Lung (tissue), 12 donors: ENCODE measurements around the gene CDX1. TPM values are rescaled to one million over a fixed set of nuclear protein-coding genes. Genes with fewer than 3 reads are reported as not detected.
A peak's percentile ranks its signal among the peaks of the same experiment; 100 is the strongest.

Experiments used
- ATAC-seq: fragments of 200-7000 bp; cut with Tn5 transposase; one replicate; pipeline ENCODE4 v1.9.1; 2020; ENCODE audit warnings: moderate number of reproducible peaks; ENCODE audit not compliant: insufficient read depth, low FRiP score
- DNase-seq, 3 donors: peaks; one replicate each; pipeline ENCODE4 v3.0.0-alpha.2; 2013 to 2017
- H3K27ac ChIP-seq, 2 donors: one replicate each; pipeline ENCODE4 v1.5.1; 2013; ENCODE audit warnings: mild to moderate bottlenecking in 2 of 2, moderate library complexity in 2 of 2, control low read depth in 1 of 2, inconsistent platforms in 1 of 2, low read depth in 1 of 2, low read length in 1 of 2
- H3K27me3 ChIP-seq, 3 donors: one replicate each; pipeline ENCODE4 v1.5.1; 2013; ENCODE audit warnings: low read length in 2 of 3; ENCODE audit not compliant: control insufficient read depth in 3 of 3, insufficient read depth in 3 of 3
- H3K36me3 ChIP-seq, 4 donors: one replicate each; pipeline ENCODE4 v1.5.1; 2013; ENCODE audit warnings: low read length in 4 of 4, mild to moderate bottlenecking in 1 of 4, moderate library complexity in 1 of 4; ENCODE audit not compliant: control insufficient read depth in 4 of 4, insufficient read depth in 4 of 4
- H3K4me1 ChIP-seq, 5 donors: one replicate each; pipeline ENCODE4 v1.5.1; 2013; ENCODE audit warnings: low read length in 5 of 5, mild to moderate bottlenecking in 2 of 5, moderate library complexity in 1 of 5; ENCODE audit not compliant: control insufficient read depth in 5 of 5, insufficient read depth in 5 of 5
- H3K4me3 ChIP-seq: one replicate; pipeline ENCODE4 v1.5.1; 2013; ENCODE audit warnings: mild to moderate bottlenecking, control low read depth, moderate library complexity
- H3K9ac ChIP-seq, 2 donors: one replicate each; pipeline ENCODE4 v1.5.1; 2013; ENCODE audit warnings: low read length in 2 of 2, control low read depth in 1 of 2; ENCODE audit not compliant: insufficient read depth in 1 of 2
- H3K9me3 ChIP-seq, 4 donors: one replicate each; pipeline ENCODE4 v1.5.1; 2013; ENCODE audit warnings: low read length in 3 of 4, mild to moderate bottlenecking in 1 of 4, moderate library complexity in 1 of 4; ENCODE audit not compliant: control insufficient read depth in 4 of 4, insufficient read depth in 3 of 4
- CTCF ChIP-seq: IDR thresholded peaks from 2 replicates; pipeline ENCODE4 v1.5.1; 2012; ENCODE audit warnings: mild to moderate bottlenecking; ENCODE audit errors: control extremely low read depth, extremely low read depth
- WGBS, 2 donors: extraction: QIAGEN DNeasy Blood & Tissue Kit; methylation state at CpG; one replicate each; pipeline ENCODE4 v1.1.7; 2013; 5-methylcytosine and 5-hydroxymethylcytosine counted together
- polyA plus RNA-seq, 2 donors: library from polyadenylated mRNA; stranded (reverse); fragments of 200-250 nt; gene quantifications; one replicate each; pipeline ENCODE4 v1.2.1, GENCODE V29; 2013
- total RNA-seq, 2 donors: library from RNA; depleted of rRNA in 1 of 2; stranded (reverse); fragments of >200 nt in 1 of 2; gene quantifications; one replicate each; pipeline ENCODE4 v1.2.1, GENCODE V29; 2014 to 2021
- donor health status: control.
- donor health status: control.
- donor health status: Bipolar disorder and iron deficiency.
- donor health status: healthy.
- donor health status: DM: yes; HTN: yes; CAD: no.

The CDX1 gene
- total and polyA plus RNA-seq, 4 donors = 0.09 to 0.43 (median 0.26) TPM

GRCh38 chr5:150134198-150134588, 32.4 kb upstream of the CDX1 start:
- peaks cover 5 to 48% (median 19%) of the 10 kb centered on the region in 5 donors for H3K4me1 ChIP-seq
- TF ChIP-seq CTCF = no peak
- H3K9ac ChIP-seq = no peak overlapping the region
- 59 to 67% methylated on average over 7 of the region's 7 CpGs for WGBS, 2 donors
- no peak overlapping the region for H3K27ac ChIP-seq
- DNase-seq (no peak), ATAC-seq (no peak)
- H3K36me3 ChIP-seq = peaks cover 0 to 38% (median 15%) of the 10 kb centered on the region in 4 donors
- no peak overlapping the region for H3K4me3 ChIP-seq
- H3K27me3 ChIP-seq = no peaks in the 10 kb centered on the region
- no peaks in the 10 kb centered on the region for H3K9me3 ChIP-seq

DNA sequence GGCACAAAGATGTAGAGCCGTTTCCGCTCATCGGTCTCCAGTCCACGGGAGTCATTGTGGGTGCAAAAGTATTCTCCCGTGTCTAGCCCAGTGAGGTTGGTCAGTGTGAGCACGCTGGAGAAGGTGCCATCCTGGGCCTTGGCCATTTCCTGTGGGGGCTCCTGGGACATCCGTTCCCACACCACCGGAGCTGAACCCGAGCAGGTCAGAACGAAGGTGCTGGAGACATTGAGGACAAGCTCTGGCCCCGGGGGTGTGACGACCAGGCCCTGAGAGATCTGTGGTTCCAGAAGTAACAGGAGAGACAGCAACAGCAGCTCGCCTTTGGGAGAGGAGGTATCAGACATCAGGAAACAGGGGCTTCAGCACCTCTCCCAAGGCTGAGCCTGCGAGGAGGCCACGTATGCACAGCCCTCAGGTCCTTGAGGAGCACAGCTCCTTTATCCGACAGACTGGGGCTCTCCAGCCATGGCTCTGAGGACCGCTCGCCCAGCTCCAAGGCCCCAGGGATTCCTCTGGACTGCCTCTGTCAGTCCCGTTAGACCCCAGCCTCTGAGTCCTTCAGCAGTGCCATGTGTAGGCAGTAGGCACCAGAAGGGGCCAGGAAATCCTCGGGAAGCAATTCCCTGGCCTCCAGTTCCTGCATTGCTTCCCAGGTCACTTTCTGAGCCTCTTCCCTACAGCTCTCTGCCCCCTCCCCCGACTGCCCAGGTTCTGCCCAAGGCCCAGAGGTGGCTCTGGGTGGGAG, 30.8 kb upstream of the CDX1 start:
- Histone ChIP-seq H3K27me3 (no peaks in the 10 kb centered on the region), H3K4me1 (peaks cover 5 to 57% (median 30%) of the 10 kb centered on the region in 5 donors), H3K4me3 (no peak overlapping the region), H3K36me3 (peaks cover 0 to 23% (median 8%) of the 10 kb centered on the region in 4 donors), H3K9me3 (no peaks in the 10 kb centered on the region), H3K9ac (no peak overlapping the region), H3K27ac (peak overlapping the region in 1 of 2 donors; percentile 30)
- 79 to 86% methylated on average over 21 of the region's 21 CpGs for WGBS, 2 donors
- DNase-seq = no peak
- no peak for TF ChIP-seq CTCF
- ATAC-seq = no peak

GRCh38 chr5:150136305-150137167, 30.0 kb upstream of the CDX1 start:
- ATAC-seq (no peak), DNase-seq (no peak)
- peak overlapping the region in 1 of 2 donors; percentile 0 for H3K9ac ChIP-seq
- H3K27me3 ChIP-seq = no peaks in the 10 kb centered on the region
- H3K4me3 ChIP-seq = no peak overlapping the region
- WGBS, 2 donors = 80 to 90% methylated on average over 16 of the region's 16 CpGs
- TF ChIP-seq CTCF = no peak
- peaks cover 5 to 65% (median 37%) of the 10 kb centered on the region in 5 donors for H3K4me1 ChIP-seq
- peak overlapping the region in 1 of 2 donors; percentile 43 for H3K27ac ChIP-seq
- H3K9me3 ChIP-seq = no peaks in the 10 kb centered on the region
- peaks cover 0 to 22% (median 6%) of the 10 kb centered on the region in 4 donors for H3K36me3 ChIP-seq
